HepG2 (cell line): ENCODE results near the gene CCT5. TPM values are rescaled to one million over a fixed set of nuclear protein-coding genes. Genes with fewer than 3 reads are reported as not detected.
A peak's percentile ranks its signal among the peaks of the same experiment; 100 is the strongest.

Experiments
- ATAC-seq: fragments of 200-7000 bp; cut with Tn5 transposase; 3 replicates; pipeline ENCODE4 v1.9.1; 2020; ENCODE audit warnings: mild to moderate bottlenecking, moderate library complexity
- BruUV-seq: library from RNA; stranded (reverse); fragments of 400-500 nt; replicated peaks from 2 replicates; lab custom pipeline; 2021; lab: Mats Ljungman, UMichigan
- CTCF ChIA-PET: fragments of 300-600 bp; formaldehyde crosslinking; extraction: SDS; loops from one replicate; lab custom pipeline; 2021; ENCODE audit warnings: low total read pairs, inconsistent platforms, low intra/inter-chr PET ratio; lab: Yijun Ruan, JAX
- POLR2A ChIA-PET: fragments of 350-600 bp; sonication (Branson Sonifier 250); formaldehyde crosslinking; loops from one replicate; lab custom pipeline; 2020; ENCODE audit warnings: antibody characterized with exemption, inconsistent platforms; lab: Yijun Ruan, JAX
- DNase-seq: peaks from one replicate; pipeline ENCODE4 v3.0.0-alpha.2; 2015; ENCODE audit warnings: low spot score
- FAIRE-seq: peaks from 3 replicates; lab custom pipeline; 2011; peaks lifted over from hg19 to GRCh38; lab: Jason Lieb, UNC
- H2AFZ ChIP-seq: one replicate; pipeline ENCODE4 v1.6.1; 2011; ENCODE audit warnings: low read length, inconsistent platforms
- H3K27ac ChIP-seq: fragments of 300-600 bp; 3 replicates; pipeline ENCODE4 v1.8.0; 2011; ENCODE audit warnings: mixed run types, mild to moderate bottlenecking, mixed read lengths, low read length, inconsistent platforms; ENCODE audit not compliant: insufficient read depth; ENCODE audit errors: extremely low read length
- H3K27me3 ChIP-seq, 2 experiments: fragments of 200-600 bp in 1 of 2; 2 replicates in 1 of 2; 3 replicates in 1 of 2; pipeline versions ENCODE4 v1.6.0 to v1.8.0; 2011; ENCODE audit warnings: low read length in 2 of 2, mild to moderate bottlenecking in 2 of 2, moderate library complexity in 2 of 2, inconsistent platforms in 1 of 2; ENCODE audit not compliant: insufficient read depth in 2 of 2, control insufficient read depth in 1 of 2
- H3K36me3 ChIP-seq, 2 experiments: fragments of 200-600 bp in 1 of 2; replicated peaks in 1 of 2; 2 replicates in 1 of 2; 3 replicates in 1 of 2; pipeline versions ENCODE4 v1.5.1 to v1.8.0; 2011; ENCODE audit warnings: low read length in 2 of 2, inconsistent platforms in 1 of 2; ENCODE audit not compliant: insufficient read depth in 2 of 2, control insufficient read depth in 1 of 2
- H3K4me1 ChIP-seq: 2 replicates; pipeline ENCODE4 v1.5.1; 2012; ENCODE audit warnings: low read length, inconsistent platforms; ENCODE audit not compliant: insufficient read depth
- H3K4me2 ChIP-seq: 2 replicates; pipeline ENCODE4 v1.6.0; 2011; ENCODE audit warnings: low read depth, low read length, inconsistent platforms
- H3K4me3 ChIP-seq, 3 experiments: fragments of 200-600 bp in 1 of 3; sonication (generic), shearing (Covaris generic) in 1 of 3; replicated peaks in 1 of 3; 2 replicates each; pipeline ENCODE4 v1.5.1; 2011 to 2016; ENCODE audit warnings: low read length in 3 of 3, inconsistent platforms in 2 of 3, low read depth in 2 of 3, mild to moderate bottlenecking in 2 of 3, control low read depth in 1 of 3, mixed read lengths in 1 of 3; ENCODE audit not compliant: insufficient read depth in 1 of 3
- H3K79me2 ChIP-seq: one replicate; pipeline ENCODE4 v1.6.1; 2011; ENCODE audit warnings: low read length, inconsistent platforms; ENCODE audit not compliant: insufficient read depth
- H3K9ac ChIP-seq: 2 replicates; pipeline ENCODE4 v1.6.0; 2011; ENCODE audit warnings: mild to moderate bottlenecking, low read depth, low read length, inconsistent platforms; ENCODE audit not compliant: insufficient read depth
- H3K9me3 ChIP-seq: 2 replicates; pipeline ENCODE4 v1.5.1; 2012; ENCODE audit warnings: mild to moderate bottlenecking, low read length
- H4K20me1 ChIP-seq: 2 replicates; pipeline ENCODE4 v1.6.0; 2011; ENCODE audit warnings: inconsistent platforms, mild to moderate bottlenecking, low read length, moderate library complexity; ENCODE audit not compliant: insufficient read depth
- ZNF205 ChIP-seq: IDR thresholded peaks from 2 replicates; pipeline ENCODE4 v1.6.1; 2018; ENCODE audit warnings: missing biosample characterization, missing genetic modification reagents
- ZNF335 ChIP-seq: sonication (generic); formaldehyde crosslinking; IDR thresholded peaks from 2 replicates; pipeline ENCODE4 v1.4.0; 2020; ENCODE audit warnings: missing genetic modification reagents
- ZNF468 ChIP-seq: sonication (generic); formaldehyde crosslinking; IDR thresholded peaks from 2 replicates; pipeline ENCODE4 v1.8.0; 2022; ENCODE audit warnings: mild to moderate bottlenecking, moderate library complexity, missing genetic modification reagents
- WGBS: methylation state at CpG from one replicate; pipeline ENCODE4 v1.1.6; 2017; ENCODE audit warnings: low lambda C conversion rate; 5-methylcytosine and 5-hydroxymethylcytosine counted together
- in situ Hi-C: cut with HindIII; loops from 2 replicates; pipeline ENCODE4 v1.10.0; 2017; ENCODE audit warnings: low pct_unique_long_range_greater_than_20kb; ENCODE audit not compliant: extremely low pct_ligation_motif_present
- intact Hi-C: fragments of 100-400 bp; cut with micrococcal nuclease; formaldehyde crosslinking; loops from one replicate; pipeline ENCODE4 v1.10.0; 2022; ENCODE audit not compliant: unreplicated experiment
- polyA plus RNA-seq, 8 experiments: library from polyadenylated mRNA; depleted of rRNA in 3 of 8; stranded (reverse) in 7 of 8; unstranded in 1 of 8; fragments of >200 nt; fragmentation: Illumina TruSeq in 4 of 8; extraction: Trizol in 4 of 8; gene quantifications; 2 replicates each; pipeline versions ENCODE4 v1.2.1 to v1.2.3, GENCODE V29; 2011 to 2016; ENCODE audit warnings: low read depth in 4 of 8, missing spikeins in 1 of 8, mixed read lengths in 1 of 8; ENCODE audit not compliant: insufficient read depth in 1 of 8
- total RNA-seq, 5 experiments: library from RNA; depleted of rRNA; stranded (reverse); fragments of >200 nt; fragmentation: Illumina TruSeq; extraction: Trizol; gene quantifications; 2 replicates each; pipeline ENCODE4 v1.2.3, GENCODE V29; 2016; ENCODE audit warnings: low read depth in 1 of 5
- TF ChIP-seq, protein P1 (sequence below): sonication (generic); formaldehyde crosslinking; IDR thresholded peaks from 2 replicates; pipeline ENCODE4 v1.4.0; 2020; ENCODE audit warnings: missing genetic modification reagents, borderline replicate concordance
- TF ChIP-seq, protein P2 (sequence below): sonication (generic); IDR thresholded peaks from 2 replicates; pipeline ENCODE4 v1.6.1; 2016; ENCODE audit warnings: low read depth, borderline replicate concordance

CCT5 gene
- total and polyA plus RNA-seq, 2 of the 13 experiments (the other 11 are each of a cell fraction or from before 2014, with no cell fraction given), result 319 to 708 TPM

DNA sequence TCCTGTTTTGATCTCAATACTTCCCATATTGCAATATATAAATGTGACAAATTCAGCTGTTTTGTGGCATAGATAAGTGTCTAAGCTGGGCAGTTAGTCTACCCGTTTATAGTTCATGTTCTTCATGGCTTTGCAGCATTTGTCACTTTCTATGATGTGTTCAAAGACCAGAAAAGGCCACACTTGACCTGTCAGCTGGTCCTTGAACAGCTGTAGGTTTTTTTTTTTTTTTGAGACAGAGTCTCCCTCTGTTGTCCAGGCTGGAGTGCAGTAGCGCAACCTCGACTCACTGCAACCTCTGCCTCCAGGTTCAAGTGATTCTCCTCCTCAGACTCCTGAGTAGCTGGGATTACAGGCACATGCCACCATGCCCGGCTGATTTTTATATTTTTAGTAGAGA lies 29.2 kb downstream of the CCT5 start:
- Histone ChIP-seq H3K36me3 (no peaks in the 10 kb centered on the region; a peak in 1 of 5 replicates), H3K4me1 (peaks cover 13% of the 10 kb centered on the region), H3K27ac (no peak overlapping the region), H3K27me3 (no peaks in the 10 kb centered on the region), H2AFZ (no peak overlapping the region), H4K20me1 (no peaks in the 10 kb centered on the region), H3K4me3 (no peak overlapping the region), H3K79me2 (no peaks in the 10 kb centered on the region), H3K9ac (no peak overlapping the region), H3K4me2 (no peak overlapping the region), H3K9me3 (no peaks in the 10 kb centered on the region)
- in situ Hi-C loops (no loop called here), intact Hi-C loops (no loop called here)
- no TSS peak for BruUV-seq
- ATAC-seq (no peak), FAIRE-seq (no peak), DNase-seq (no peak)
- ChIA-PET POLR2A (no interaction called here), CTCF (no interaction called here)
- TF ChIP-seq ZNF205, result no peak
- TF ChIP-seq, protein P1, sequence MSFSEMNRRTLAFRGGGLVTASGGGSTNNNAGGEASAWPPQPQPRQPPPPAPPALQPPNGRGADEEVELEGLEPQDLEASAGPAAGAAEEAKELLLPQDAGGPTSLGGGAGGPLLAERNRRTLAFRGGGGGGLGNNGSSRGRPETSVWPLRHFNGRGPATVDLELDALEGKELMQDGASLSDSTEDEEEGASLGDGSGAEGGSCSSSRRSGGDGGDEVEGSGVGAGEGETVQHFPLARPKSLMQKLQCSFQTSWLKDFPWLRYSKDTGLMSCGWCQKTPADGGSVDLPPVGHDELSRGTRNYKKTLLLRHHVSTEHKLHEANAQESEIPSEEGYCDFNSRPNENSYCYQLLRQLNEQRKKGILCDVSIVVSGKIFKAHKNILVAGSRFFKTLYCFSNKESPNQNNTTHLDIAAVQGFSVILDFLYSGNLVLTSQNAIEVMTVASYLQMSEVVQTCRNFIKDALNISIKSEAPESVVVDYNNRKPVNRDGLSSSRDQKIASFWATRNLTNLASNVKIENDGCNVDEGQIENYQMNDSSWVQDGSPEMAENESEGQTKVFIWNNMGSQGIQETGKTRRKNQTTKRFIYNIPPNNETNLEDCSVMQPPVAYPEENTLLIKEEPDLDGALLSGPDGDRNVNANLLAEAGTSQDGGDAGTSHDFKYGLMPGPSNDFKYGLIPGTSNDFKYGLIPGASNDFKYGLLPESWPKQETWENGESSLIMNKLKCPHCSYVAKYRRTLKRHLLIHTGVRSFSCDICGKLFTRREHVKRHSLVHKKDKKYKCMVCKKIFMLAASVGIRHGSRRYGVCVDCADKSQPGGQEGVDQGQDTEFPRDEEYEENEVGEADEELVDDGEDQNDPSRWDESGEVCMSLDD (CRISPR knock-in tag), result no peak
- no peak for TF ChIP-seq ZNF335 (CRISPR knock-in tag)
- TF ChIP-seq ZNF468 (CRISPR knock-in tag), result no peak
- TF ChIP-seq, protein P2, sequence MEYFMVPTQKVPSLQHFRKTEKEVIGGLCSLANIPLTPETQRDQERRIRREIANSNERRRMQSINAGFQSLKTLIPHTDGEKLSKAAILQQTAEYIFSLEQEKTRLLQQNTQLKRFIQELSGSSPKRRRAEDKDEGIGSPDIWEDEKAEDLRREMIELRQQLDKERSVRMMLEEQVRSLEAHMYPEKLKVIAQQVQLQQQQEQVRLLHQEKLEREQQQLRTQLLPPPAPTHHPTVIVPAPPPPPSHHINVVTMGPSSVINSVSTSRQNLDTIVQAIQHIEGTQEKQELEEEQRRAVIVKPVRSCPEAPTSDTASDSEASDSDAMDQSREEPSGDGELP, result 0 out of 2 replicates have a peak, but pooled peaks have one; percentile 19
- whole genome bisulfite sequencing, result 90% methylated on average over 4 of the region's 4 CpGs
